ENCODE measurements around the gene SSRP1. TPM values are rescaled to one million over a fixed set of nuclear protein-coding genes. Genes with fewer than 3 reads are reported as not detected.

Gene SSRP1
- total and polyA plus RNA-seq, 2 donors (not counting 1 experiment from before 2014, with no cell fraction given), result 52.7 to 94.1 TPM

GRCh38 chr11:57306161-57306876 is 29.4 kb downstream of the SSRP1 start:
- Histone ChIP-seq H3K36me3 (ENCODE audit: control insufficient read depth, insufficient read depth, low read length) (peaks cover 40% of the 10 kb centered on the region), H3K9me3 (ENCODE audit: control insufficient read depth, insufficient read depth, low read depth, low read length) (no peaks in the 10 kb centered on the region), H3K27me3 (ENCODE audit: control insufficient read depth, insufficient read depth, low read length) (no peaks in the 10 kb centered on the region), H4K20me1 (ENCODE audit: control insufficient read depth, extremely low read depth, insufficient read depth, low read length) (no peaks in the 10 kb centered on the region), H3K27ac (ENCODE audit: insufficient read depth, low read length) (no peak overlapping the region), H3K4me1 (ENCODE audit: control insufficient read depth, extremely low read depth, insufficient read depth, low read length) (peaks cover 26% of the 10 kb centered on the region), H3K9ac (ENCODE audit: insufficient read depth, low read length) (no peak overlapping the region), H3K4me2 (ENCODE audit: extremely low read depth, insufficient read depth, low read length) (peak overlapping the region; percentile 59), H2AFZ (ENCODE audit: low read length) (no peak overlapping the region), H3K79me2 (ENCODE audit: control insufficient read depth, insufficient read depth, low read length) (peaks cover 69% of the 10 kb centered on the region), H3K4me3 (replicated peaks in 1 of 4; ENCODE audit: control extremely low read depth in 1 of 4, insufficient read depth in 1 of 4, low read depth in 3 of 4, low read length in 4 of 4) (peak overlapping the region in 1 of 4 experiments; percentile 5)
- peak in 1 of 2 donors; percentile 73 for DNase-seq (ENCODE audit: low read depth in 2 of 2)
- TF ChIP-seq, protein P1, sequence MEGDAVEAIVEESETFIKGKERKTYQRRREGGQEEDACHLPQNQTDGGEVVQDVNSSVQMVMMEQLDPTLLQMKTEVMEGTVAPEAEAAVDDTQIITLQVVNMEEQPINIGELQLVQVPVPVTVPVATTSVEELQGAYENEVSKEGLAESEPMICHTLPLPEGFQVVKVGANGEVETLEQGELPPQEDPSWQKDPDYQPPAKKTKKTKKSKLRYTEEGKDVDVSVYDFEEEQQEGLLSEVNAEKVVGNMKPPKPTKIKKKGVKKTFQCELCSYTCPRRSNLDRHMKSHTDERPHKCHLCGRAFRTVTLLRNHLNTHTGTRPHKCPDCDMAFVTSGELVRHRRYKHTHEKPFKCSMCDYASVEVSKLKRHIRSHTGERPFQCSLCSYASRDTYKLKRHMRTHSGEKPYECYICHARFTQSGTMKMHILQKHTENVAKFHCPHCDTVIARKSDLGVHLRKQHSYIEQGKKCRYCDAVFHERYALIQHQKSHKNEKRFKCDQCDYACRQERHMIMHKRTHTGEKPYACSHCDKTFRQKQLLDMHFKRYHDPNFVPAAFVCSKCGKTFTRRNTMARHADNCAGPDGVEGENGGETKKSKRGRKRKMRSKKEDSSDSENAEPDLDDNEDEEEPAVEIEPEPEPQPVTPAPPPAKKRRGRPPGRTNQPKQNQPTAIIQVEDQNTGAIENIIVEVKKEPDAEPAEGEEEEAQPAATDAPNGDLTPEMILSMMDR (conservative IDR thresholded peaks at IDR 0.05 in 1 of 2, IDR thresholded peaks at IDR 0.05 in 1 of 2; ENCODE audit: low read depth in 1 of 2, low read length in 2 of 2), result no peak

DNA sequence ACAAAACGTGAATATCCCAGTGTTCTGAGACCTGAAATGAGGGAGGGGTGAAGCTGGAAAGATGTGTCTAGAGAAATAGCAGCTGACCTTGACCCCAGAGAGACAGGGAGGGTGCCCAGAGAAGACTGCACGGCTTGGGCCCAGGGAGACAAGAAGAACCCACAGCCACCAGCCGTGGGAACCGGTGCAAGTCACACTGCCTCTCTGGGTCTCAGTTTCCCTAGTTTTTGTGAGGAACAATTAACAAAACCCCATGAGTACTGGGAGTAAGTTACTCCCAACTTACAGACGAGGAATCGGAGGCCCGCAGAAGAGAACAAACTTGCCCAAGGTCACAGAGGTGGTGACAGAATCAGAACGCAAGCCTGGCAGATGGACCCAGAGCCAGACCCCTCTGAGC is 30.2 kb downstream of the SSRP1 start:
- Histone ChIP-seq H3K4me3 (replicated peaks in 1 of 4; ENCODE audit: control extremely low read depth in 1 of 4, insufficient read depth in 1 of 4, low read depth in 3 of 4, low read length in 4 of 4) (no peak overlapping the region), H3K4me1 (ENCODE audit: control insufficient read depth, extremely low read depth, insufficient read depth, low read length) (peaks cover 21% of the 10 kb centered on the region), H3K36me3 (ENCODE audit: control insufficient read depth, insufficient read depth, low read length) (peaks cover 48% of the 10 kb centered on the region), H4K20me1 (ENCODE audit: control insufficient read depth, extremely low read depth, insufficient read depth, low read length) (no peaks in the 10 kb centered on the region), H3K4me2 (ENCODE audit: extremely low read depth, insufficient read depth, low read length) (no peak overlapping the region), H3K27ac (ENCODE audit: insufficient read depth, low read length) (no peak overlapping the region), H3K27me3 (ENCODE audit: control insufficient read depth, insufficient read depth, low read length) (no peaks in the 10 kb centered on the region), H3K9ac (ENCODE audit: insufficient read depth, low read length) (no peak overlapping the region), H2AFZ (ENCODE audit: low read length) (no peak overlapping the region), H3K9me3 (ENCODE audit: control insufficient read depth, insufficient read depth, low read depth, low read length) (no peaks in the 10 kb centered on the region), H3K79me2 (ENCODE audit: control insufficient read depth, insufficient read depth, low read length) (peaks cover 66% of the 10 kb centered on the region)
- no peak for TF ChIP-seq EZH2 (IDR thresholded peaks at IDR 0.05; ENCODE audit: low read length, missing control alignments)
- TF ChIP-seq, protein P1 (conservative IDR thresholded peaks at IDR 0.05 in 1 of 2, IDR thresholded peaks at IDR 0.05 in 1 of 2; ENCODE audit: low read depth in 1 of 2, low read length in 2 of 2), result no peak
- no peak for DNase-seq (ENCODE audit: low read depth in 2 of 2)

GRCh38 chr11:57303990-57304579 is 31.6 kb downstream of the SSRP1 start:
- DNase-seq (ENCODE audit: low read depth in 2 of 2), result peak; percentile 58 to 69
- H3K4me2 ChIP-seq (ENCODE audit: extremely low read depth, insufficient read depth, low read length), result no peak overlapping the region
- H3K27me3 ChIP-seq (ENCODE audit: control insufficient read depth, insufficient read depth, low read length), result no peaks in the 10 kb centered on the region
- peaks cover 51% of the 10 kb centered on the region for H3K79me2 ChIP-seq (ENCODE audit: control insufficient read depth, insufficient read depth, low read length)
- no peak overlapping the region for H3K4me3 ChIP-seq (replicated peaks in 1 of 4; ENCODE audit: control extremely low read depth in 1 of 4, insufficient read depth in 1 of 4, low read depth in 3 of 4, low read length in 4 of 4)
- TF ChIP-seq, protein P1 (conservative IDR thresholded peaks at IDR 0.05 in 1 of 2, IDR thresholded peaks at IDR 0.05 in 1 of 2; ENCODE audit: low read depth in 1 of 2, low read length in 2 of 2), result no peak
- TF ChIP-seq EZH2 (IDR thresholded peaks at IDR 0.05; ENCODE audit: low read length, missing control alignments), result no peak
- H3K4me1 ChIP-seq (ENCODE audit: control insufficient read depth, extremely low read depth, insufficient read depth, low read length), result peaks cover 15% of the 10 kb centered on the region
- no peak overlapping the region for H3K27ac ChIP-seq (ENCODE audit: insufficient read depth, low read length)
- H3K36me3 ChIP-seq (ENCODE audit: control insufficient read depth, insufficient read depth, low read length), result peaks cover 50% of the 10 kb centered on the region
- no peak overlapping the region for H2AFZ ChIP-seq (ENCODE audit: low read length)
- H4K20me1 ChIP-seq (ENCODE audit: control insufficient read depth, extremely low read depth, insufficient read depth, low read length), result no peaks in the 10 kb centered on the region
- H3K9ac ChIP-seq (ENCODE audit: insufficient read depth, low read length), result no peak overlapping the region
- no peaks in the 10 kb centered on the region for H3K9me3 ChIP-seq (ENCODE audit: control insufficient read depth, insufficient read depth, low read depth, low read length)
